Stimulated activated CD8-positive, alpha-beta memory T cell treated with anti-CD3 and anti-CD28 coated beads, Interleukin-15, amount 100 ng/mL, for 24 hours (primary cell): ENCODE results near the gene CUEDC1.
"Not testable (repeated sequence)": the region's sequence is repeated elsewhere in the genome, so short reads cannot be mapped to it uniquely, and the experiment has no call there.

Experiments used
- DNase-seq: peaks from one replicate; pipeline ENCODE4 v3.0.0-alpha.2; 2020; ENCODE audit warnings: low read depth

The CUEDC1 gene

GRCh38 chr17:57859601-57860413, 95.4 kb downstream of the CUEDC1 start:
- DNase-seq = no peak

GRCh38 chr17:57858838-57859237, 96.4 kb downstream of the CUEDC1 start:
- DNase-seq = no peak

- no peak for DNase-seq
Measured at GRCh38 chr17:57856792-57857620, 98.2 kb downstream of the CUEDC1 start.

- no peak for DNase-seq
Measured at GRCh38 chr17:57855391-57856035, 99.7 kb downstream of the CUEDC1 start.

- no peak for DNase-seq
Measured at GRCh38 chr17:57853695-57854094, 101.5 kb downstream of the CUEDC1 start.

GRCh38 chr17:57852955-57853328, 102.3 kb downstream of the CUEDC1 start:
- no peak for DNase-seq

- DNase-seq = no peak
Measured at GRCh38 chr17:57852092-57852954, 102.9 kb downstream of the CUEDC1 start.

GRCh38 chr17:57849874-57850754, 105.1 kb downstream of the CUEDC1 start, which contains the start of gene MRPS23:
Gene MRPS23, minus strand, starts transcription at chr17:57850044. Its CDS starts 34 bp downstream, at chr17:57850010.
- peak; percentile 81 for DNase-seq

- DNase-seq = no peak
Measured at GRCh38 chr17:57849163-57849873, 105.9 kb downstream of the CUEDC1 start.

GRCh38 chr17:57846056-57846945, 108.9 kb downstream of the CUEDC1 start:
- not testable (repeated sequence) for DNase-seq

- DNase-seq = no peak
Measured at GRCh38 chr17:57842280-57842679, 112.9 kb downstream of the CUEDC1 start.

- no peak for DNase-seq
Measured at GRCh38 chr17:57839571-57839923, 115.7 kb downstream of the CUEDC1 start.

- DNase-seq = no peak
Measured at GRCh38 chr17:57838857-57839570, 116.2 kb downstream of the CUEDC1 start.

GRCh38 chr17:57838453-57838852, 116.8 kb downstream of the CUEDC1 start:
- DNase-seq = no peak

GRCh38 chr17:57835333-57835900, 119.8 kb downstream of the CUEDC1 start:
- DNase-seq = no peak

GRCh38 chr17:57834146-57834741, 121.0 kb downstream of the CUEDC1 start:
- DNase-seq = no peak

GRCh38 chr17:57833179-57833939, 121.9 kb downstream of the CUEDC1 start:
- DNase-seq = peak; percentile 38
